Measurements from ENCODE around the gene DLX5.

Gene DLX5

GRCh38 chr7:96989859-96990317, 34.7 kb downstream of the DLX5 start:
- no peak for DNase-seq (ENCODE audit: low read depth)

- no peak for DNase-seq (ENCODE audit: low read depth)
Measured at GRCh38 chr7:96989241-96989858, 35.3 kb downstream of the DLX5 start.

GRCh38 chr7:96987719-96988118, 36.9 kb downstream of the DLX5 start:
- DNase-seq (ENCODE audit: low read depth) = no peak

- DNase-seq (ENCODE audit: low read depth) = no peak
Measured at GRCh38 chr7:96986901-96987300, 37.7 kb downstream of the DLX5 start.

- no peak for DNase-seq (ENCODE audit: low read depth)
Measured at GRCh38 chr7:96985992-96986391, 38.6 kb downstream of the DLX5 start.

- DNase-seq (ENCODE audit: low read depth) = no peak
Measured at GRCh38 chr7:96982586-96982985, 42.0 kb downstream of the DLX5 start.

GRCh38 chr7:96979551-96980276, 44.9 kb downstream of the DLX5 start:
- no peak for DNase-seq (ENCODE audit: low read depth)

GRCh38 chr7:96977445-96977844, 47.2 kb downstream of the DLX5 start:
- no peak for DNase-seq (ENCODE audit: low read depth)

GRCh38 chr7:96976106-96976505, 48.5 kb downstream of the DLX5 start:
- DNase-seq (ENCODE audit: low read depth) = no peak

- no peak for DNase-seq (ENCODE audit: low read depth)
Measured at GRCh38 chr7:96973986-96974385, 50.6 kb downstream of the DLX5 start.

GRCh38 chr7:96970739-96971138, 53.9 kb downstream of the DLX5 start:
- no peak for DNase-seq (ENCODE audit: low read depth)

Measured in T-helper 22 cell (primary cell).